Measurements from ENCODE around the gene NPTX1. TPM values are rescaled to one million over a fixed set of nuclear protein-coding genes. Genes with fewer than 3 reads are reported as not detected.

NPTX1 gene
- total and polyA plus RNA-seq, 9 of the 15 experiments (the other 6 are each of a cell fraction or from before 2014, with no cell fraction given): 0.04 TPM; not detected in 8

DNA sequence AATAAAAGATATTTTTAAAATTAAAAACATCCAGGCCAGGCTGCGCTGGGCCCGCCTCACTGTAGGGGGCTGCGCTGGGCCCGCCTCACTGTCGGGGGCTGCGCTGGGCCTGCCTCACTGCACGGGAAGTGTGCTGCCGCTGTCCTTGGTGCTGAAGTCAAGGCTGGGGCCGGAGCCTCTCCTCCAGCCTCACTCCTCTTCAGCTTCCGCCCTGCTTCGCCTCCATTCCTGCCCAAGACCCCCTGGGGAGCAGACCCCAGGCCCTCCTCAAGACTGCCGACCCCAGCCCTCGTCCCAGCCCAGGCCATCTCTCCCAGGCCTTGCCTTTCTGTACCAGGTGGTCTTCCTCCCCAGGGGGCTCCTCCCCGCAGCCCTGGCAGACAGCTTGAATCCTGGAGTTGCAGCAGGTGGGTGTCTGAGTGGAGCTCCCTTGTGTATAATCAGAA lies 35.3 kb downstream of the NPTX1 start (continued):
- no peak for TF ChIP-seq STAT6 (CRISPR knock-in tag; IDR thresholded peaks at IDR 0.05)
- no peak for TF ChIP-seq NR0B1 (IDR thresholded peaks at IDR 0.05; ENCODE audit: partially characterized antibody)
- no peak for TF ChIP-seq RFX1 (IDR thresholded peaks at IDR 0.05)
- TF ChIP-seq SP1 (CRISPR knock-in tag; IDR thresholded peaks at IDR 0.05): no peak
- no peak for TF ChIP-seq ZNF407 (IDR thresholded peaks at IDR 0.05; ENCODE audit: low read depth)
- no peak for TF ChIP-seq MXI1 (IDR thresholded peaks at IDR 0.05; ENCODE audit: low read depth, low read length)
- TF ChIP-seq SRSF3 (IDR thresholded peaks at IDR 0.05; ENCODE audit: insufficient read depth, low read length): no peak
- no peak for TF ChIP-seq IRF2 (CRISPR knock-in tag; IDR thresholded peaks at IDR 0.05)
- TF ChIP-seq ELF2 (CRISPR knock-in tag; IDR thresholded peaks at IDR 0.05): no peak
- peak; percentile 86 for TF ChIP-seq SMARCB1 (IDR thresholded peaks at IDR 0.05; ENCODE audit: insufficient read length, low read depth)
- TF ChIP-seq PRMT5 (CRISPR knock-in tag; IDR thresholded peaks at IDR 0.05): peak; percentile 91
- no peak for TF ChIP-seq NR2C2 (CRISPR knock-in tag; IDR thresholded peaks at IDR 0.05)
- TF ChIP-seq NR2C2 (tag; IDR thresholded peaks at IDR 0.05): no peak
- TF ChIP-seq, protein P1, sequence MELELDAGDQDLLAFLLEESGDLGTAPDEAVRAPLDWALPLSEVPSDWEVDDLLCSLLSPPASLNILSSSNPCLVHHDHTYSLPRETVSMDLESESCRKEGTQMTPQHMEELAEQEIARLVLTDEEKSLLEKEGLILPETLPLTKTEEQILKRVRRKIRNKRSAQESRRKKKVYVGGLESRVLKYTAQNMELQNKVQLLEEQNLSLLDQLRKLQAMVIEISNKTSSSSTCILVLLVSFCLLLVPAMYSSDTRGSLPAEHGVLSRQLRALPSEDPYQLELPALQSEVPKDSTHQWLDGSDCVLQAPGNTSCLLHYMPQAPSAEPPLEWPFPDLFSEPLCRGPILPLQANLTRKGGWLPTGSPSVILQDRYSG (tag; conservative IDR thresholded peaks at IDR 0.05; ENCODE audit: low read depth): no peak
- TF ChIP-seq ZNF274 (IDR thresholded peaks at IDR 0.05; ENCODE audit: borderline replicate concordance, low read depth, low read length): no peak
- peak; percentile 96 for TF ChIP-seq EHMT2 (IDR thresholded peaks at IDR 0.05)
- TF ChIP-seq ZNF436 (CRISPR knock-in tag; IDR thresholded peaks at IDR 0.05): no peak
